BE2C (cell line): ENCODE results near the gene ZNF197.
"Not testable (repeated sequence)": the region's sequence is repeated elsewhere in the genome, so short reads cannot be mapped to it uniquely, and the experiment has no call there.

Experiments used
- DNase-seq: peaks from one replicate; pipeline ENCODE4 v3.0.0-alpha.2; 2020
- H3K27me3 ChIP-seq: fragments of 250-450 bp; sonication (Bioruptor Pico); 2 replicates; pipeline ENCODE4 v1.5.1; 2020; ENCODE audit warnings: mild to moderate bottlenecking
- H3K36me3 ChIP-seq: fragments of 250-450 bp; sonication (Bioruptor Pico); 2 replicates; pipeline ENCODE4 v1.5.1; 2020; ENCODE audit warnings: mild to moderate bottlenecking
- H3K4me1 ChIP-seq: fragments of 250-450 bp; sonication (Bioruptor Pico); 2 replicates; pipeline ENCODE4 v1.5.1; 2020
- H3K4me3 ChIP-seq: 2 replicates; pipeline ENCODE4 v1.5.1; 2011; ENCODE audit warnings: low read depth, low read length
- H3K9me3 ChIP-seq: fragments of 250-450 bp; sonication (Bioruptor Pico); 2 replicates; pipeline ENCODE4 v1.5.1; 2020
- CTCF ChIP-seq: IDR thresholded peaks from 2 replicates; pipeline ENCODE4 v1.5.1; 2012; ENCODE audit warnings: mild to moderate bottlenecking, low read depth, low read length

ZNF197 gene

GRCh38 chr3:44659434-44659833 is 34.6 kb downstream of the ZNF197 start:
- TF ChIP-seq CTCF: no peak
- DNase-seq: no peak
- Histone ChIP-seq H3K9me3 (no peaks in the 10 kb centered on the region), H3K4me3 (no peak overlapping the region), H3K4me1 (no peaks in the 10 kb centered on the region), H3K27me3 (no peaks in the 10 kb centered on the region), H3K36me3 (peaks cover 24% of the 10 kb centered on the region)

GRCh38 chr3:44661189-44661588 is 36.4 kb downstream of the ZNF197 start:
- Histone ChIP-seq H3K36me3 (peaks cover 24% of the 10 kb centered on the region), H3K4me3 (no peak overlapping the region), H3K4me1 (no peaks in the 10 kb centered on the region), H3K9me3 (no peaks in the 10 kb centered on the region), H3K27me3 (no peaks in the 10 kb centered on the region)
- no peak for DNase-seq
- TF ChIP-seq CTCF: peak; percentile 32

- no peaks in the 10 kb centered on the region for H3K9me3 ChIP-seq
Observed at GRCh38 chr3:44665173-44665572, 40.3 kb downstream of the ZNF197 start.

GRCh38 chr3:44666346-44666745 is 41.5 kb downstream of the ZNF197 start:
- Histone ChIP-seq H3K27me3 (no peaks in the 10 kb centered on the region), H3K36me3 (no peaks in the 10 kb centered on the region), H3K9me3 (no peaks in the 10 kb centered on the region), H3K4me1 (no peaks in the 10 kb centered on the region), H3K4me3 (no peak overlapping the region)
- no peak for DNase-seq
- TF ChIP-seq CTCF: no peak

More at GRCh38 chr3:44665173-44665572, 40.3 kb downstream of the ZNF197 start:
- no peaks in the 10 kb centered on the region for H3K27me3 ChIP-seq
- H3K36me3 ChIP-seq: peaks cover 4% of the 10 kb centered on the region; the same call in 1 of the 2 replicates
- no peak overlapping the region for H3K4me3 ChIP-seq
- no peak for DNase-seq
- TF ChIP-seq CTCF: no peak
- no peaks in the 10 kb centered on the region for H3K4me1 ChIP-seq

- no peaks in the 10 kb centered on the region for H3K27me3 ChIP-seq
- DNase-seq: no peak
- TF ChIP-seq CTCF: no peak
Observed at GRCh38 chr3:44669760-44670159, 44.9 kb downstream of the ZNF197 start.

GRCh38 chr3:44673466-44673865 is 48.6 kb downstream of the ZNF197 start:
- not testable (repeated sequence) for H3K27me3 ChIP-seq, H3K36me3 ChIP-seq, H3K4me1 ChIP-seq, DNase-seq, H3K9me3 ChIP-seq, H3K4me3 ChIP-seq

More at GRCh38 chr3:44669760-44670159, 44.9 kb downstream of the ZNF197 start:
- Histone ChIP-seq H3K4me1 (no peaks in the 10 kb centered on the region), H3K4me3 (no peak overlapping the region), H3K9me3 (no peaks in the 10 kb centered on the region), H3K36me3 (no peaks in the 10 kb centered on the region)

- no peak for TF ChIP-seq CTCF
- H3K36me3 ChIP-seq: no peaks in the 10 kb centered on the region
- no peaks in the 10 kb centered on the region for H3K27me3 ChIP-seq
- no peak overlapping the region for H3K4me3 ChIP-seq
- no peak for DNase-seq
- no peaks in the 10 kb centered on the region for H3K9me3 ChIP-seq
- H3K4me1 ChIP-seq: no peaks in the 10 kb centered on the region
Observed at GRCh38 chr3:44674211-44674610, 49.4 kb downstream of the ZNF197 start.
